Neural cell (in vitro differentiated cells): ENCODE results near the gene ZNF276. TPM values are rescaled to one million over a fixed set of nuclear protein-coding genes. Genes with fewer than 3 reads are reported as not detected.
A peak's percentile ranks its signal among the peaks of the same experiment; 100 is the strongest.

ENCODE experiments used
- H2AFZ ChIP-seq: fragments of 200-600, 300-800 bp; sonication (generic), shearing (Covaris generic); 2 replicates; pipeline ENCODE4 v1.6.0; 2014; ENCODE audit warnings: low read depth, mild to moderate bottlenecking, antibody characterized with exemption, low read length, moderate library complexity
- H3F3A ChIP-seq: fragments of 200-600 bp; shearing (Covaris generic); 2 replicates; pipeline ENCODE4 v1.6.1; 2016; ENCODE audit warnings: mild to moderate bottlenecking, moderate library complexity, mixed read lengths, antibody characterized with exemption, low read length; ENCODE audit not compliant: insufficient read depth, poor library complexity, severe bottlenecking
- H3K27ac ChIP-seq: fragments of 200-600, 300-800 bp; sonication (generic), shearing (Covaris generic); 2 replicates; pipeline ENCODE4 v1.5.1; 2014; ENCODE audit warnings: mild to moderate bottlenecking, low read length, moderate library complexity
- H3K27me3 ChIP-seq: fragments of 300-800, 200-600 bp; sonication (generic), shearing (Covaris generic); 2 replicates; pipeline ENCODE4 v1.6.0; 2014; ENCODE audit warnings: mild to moderate bottlenecking, low read depth, low read length, moderate library complexity; ENCODE audit not compliant: insufficient read depth
- H3K36me3 ChIP-seq: fragments of 300-800, 200-600 bp; sonication (generic), shearing (Covaris generic); 2 replicates; pipeline ENCODE4 v1.5.1; 2014; ENCODE audit warnings: mild to moderate bottlenecking, antibody characterized with exemption, low read length, moderate library complexity; ENCODE audit not compliant: insufficient read depth
- H3K4me2 ChIP-seq: fragments of 300-800, 200-600 bp; sonication (generic), shearing (Covaris generic); 2 replicates; pipeline ENCODE4 v1.6.0; 2014; ENCODE audit warnings: mild to moderate bottlenecking, low read length
- H3K4me3 ChIP-seq: fragments of 300-800, 200-600 bp; sonication (generic), shearing (Covaris generic); 2 replicates; pipeline ENCODE4 v1.5.1; 2014; ENCODE audit warnings: mild to moderate bottlenecking, low read length, moderate library complexity
- H3K79me2 ChIP-seq: fragments of 200-600 bp; shearing (Covaris generic); replicated peaks from 2 replicates; pipeline ENCODE4 v1.6.0; 2014; ENCODE audit warnings: mild to moderate bottlenecking, low read length, moderate library complexity; ENCODE audit not compliant: insufficient read depth
- H3K9ac ChIP-seq: fragments of 300-800, 200-600 bp; sonication (generic), shearing (Covaris generic); 2 replicates; pipeline ENCODE4 v1.6.1; 2016; ENCODE audit warnings: mild to moderate bottlenecking, low read length, mixed read lengths
- H3K9me2 ChIP-seq: fragments of 200-600 bp; shearing (Covaris generic); 2 replicates; pipeline ENCODE4 v1.6.1; 2016; ENCODE audit warnings: mild to moderate bottlenecking, low read length, mixed read lengths; ENCODE audit not compliant: insufficient read depth
- H3K9me3 ChIP-seq: fragments of 200-600, 300-800 bp; sonication (generic), shearing (Covaris generic); 2 replicates; pipeline ENCODE4 v1.6.1; 2016; ENCODE audit warnings: mild to moderate bottlenecking, mixed run types, low read length, moderate library complexity, mixed read lengths
- H4K20me1 ChIP-seq: fragments of 200-600 bp; shearing (Covaris generic); 2 replicates; pipeline ENCODE4 v1.6.1; 2016; ENCODE audit warnings: mild to moderate bottlenecking, mixed run types; ENCODE audit not compliant: insufficient read depth
- EP300 ChIP-seq: fragments of 450-650 bp; conservative IDR thresholded peaks from 2 replicates; pipeline ENCODE4 v1.6.1; 2014; ENCODE audit warnings: antibody characterized with exemption, mild to moderate bottlenecking, moderate library complexity; ENCODE audit not compliant: poor library complexity, severe bottlenecking
- EZH2 ChIP-seq: fragments of 200-600, 300-800 bp; shearing (Covaris generic), sonication (generic); IDR thresholded peaks from 2 replicates; pipeline ENCODE4 v1.6.1; 2014; ENCODE audit warnings: antibody characterized with exemption, low read length, borderline replicate concordance, mild to moderate bottlenecking; ENCODE audit not compliant: insufficient read depth, poor library complexity, severe bottlenecking
- MXI1 ChIP-seq: fragments of 450-650 bp; conservative IDR thresholded peaks from 2 replicates; pipeline ENCODE4 v1.6.1; 2014; ENCODE audit warnings: antibody characterized with exemption, mild to moderate bottlenecking; ENCODE audit not compliant: poor library complexity, severe bottlenecking
- POLR2AphosphoS5 ChIP-seq: IDR thresholded peaks from 2 replicates; pipeline ENCODE4 v1.6.1; 2012
- RAD21 ChIP-seq: fragments of 450-650 bp; conservative IDR thresholded peaks from 2 replicates; pipeline ENCODE4 v1.6.1; 2014; ENCODE audit warnings: antibody characterized with exemption, mild to moderate bottlenecking, moderate library complexity
- SMC3 ChIP-seq: fragments of 450-650 bp; conservative IDR thresholded peaks from 2 replicates; pipeline ENCODE4 v1.6.1; 2014; ENCODE audit warnings: antibody characterized with exemption, mild to moderate bottlenecking, moderate library complexity; ENCODE audit not compliant: poor library complexity
- TAF1 ChIP-seq: IDR thresholded peaks from 2 replicates; pipeline ENCODE4 v1.6.1; 2012; ENCODE audit warnings: low read depth
- polyA plus RNA-seq: library from polyadenylated mRNA; depleted of rRNA; stranded (reverse); fragments of >200 nt; gene quantifications from 2 replicates; pipeline ENCODE4 v1.2.3, GENCODE V29; 2014
- TF ChIP-seq, protein P1 (sequence below): IDR thresholded peaks from 2 replicates; pipeline ENCODE4 v1.6.1; 2012; ENCODE audit warnings: borderline replicate concordance
- TF ChIP-seq, protein P2 (sequence below): fragments of 450-650 bp; IDR thresholded peaks from 2 replicates; pipeline ENCODE4 v1.5.1; 2014; ENCODE audit warnings: antibody characterized with exemption, mild to moderate bottlenecking, moderate library complexity; ENCODE audit not compliant: poor library complexity, severe bottlenecking

ZNF276 gene
- polyA plus RNA-seq, 1 donor from 2014 or later: 35.4 TPM

DNA sequence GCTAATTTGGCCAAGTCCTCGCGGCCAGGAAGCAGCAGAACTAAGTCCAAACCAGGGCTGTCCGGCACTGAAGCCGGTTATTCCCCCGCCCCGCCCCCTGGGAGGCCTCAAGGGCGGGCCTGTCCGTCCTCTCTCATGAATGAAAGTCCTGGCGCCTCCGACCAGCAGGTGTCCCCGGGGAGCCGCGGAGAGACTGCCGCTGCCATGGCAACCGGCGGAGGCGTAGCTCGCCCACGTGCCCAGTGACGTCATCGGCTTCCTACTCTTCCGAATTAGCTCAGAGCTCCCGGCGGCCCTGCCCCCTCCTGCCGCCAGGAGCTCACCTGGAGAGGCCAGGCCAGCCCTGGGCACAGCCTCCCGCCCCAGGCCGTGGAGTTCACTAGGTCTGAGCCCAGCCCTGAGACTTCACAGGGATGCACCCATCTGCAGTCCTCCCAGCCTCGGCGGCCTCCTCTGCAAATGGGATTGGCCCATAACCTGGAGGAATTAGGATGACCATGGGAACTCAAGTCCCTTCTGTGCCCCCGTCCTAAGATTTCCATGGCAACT lies 21.2 kb upstream of the ZNF276 start:
- H3F3A ChIP-seq: no peaks in the 10 kb centered on the region
- no peaks in the 10 kb centered on the region for H3K79me2 ChIP-seq
- H2AFZ ChIP-seq: no peak overlapping the region
- peak overlapping the region; percentile 77 for H3K4me2 ChIP-seq
- H4K20me1 ChIP-seq: no peaks in the 10 kb centered on the region
- H3K9ac ChIP-seq: peak overlapping the region; percentile 91
- no peaks in the 10 kb centered on the region for H3K9me2 ChIP-seq
- peak overlapping the region; percentile 88 for H3K27ac ChIP-seq
- no peaks in the 10 kb centered on the region for H3K9me3 ChIP-seq
- H3K36me3 ChIP-seq: no peaks in the 10 kb centered on the region
- TF ChIP-seq, protein P1, sequence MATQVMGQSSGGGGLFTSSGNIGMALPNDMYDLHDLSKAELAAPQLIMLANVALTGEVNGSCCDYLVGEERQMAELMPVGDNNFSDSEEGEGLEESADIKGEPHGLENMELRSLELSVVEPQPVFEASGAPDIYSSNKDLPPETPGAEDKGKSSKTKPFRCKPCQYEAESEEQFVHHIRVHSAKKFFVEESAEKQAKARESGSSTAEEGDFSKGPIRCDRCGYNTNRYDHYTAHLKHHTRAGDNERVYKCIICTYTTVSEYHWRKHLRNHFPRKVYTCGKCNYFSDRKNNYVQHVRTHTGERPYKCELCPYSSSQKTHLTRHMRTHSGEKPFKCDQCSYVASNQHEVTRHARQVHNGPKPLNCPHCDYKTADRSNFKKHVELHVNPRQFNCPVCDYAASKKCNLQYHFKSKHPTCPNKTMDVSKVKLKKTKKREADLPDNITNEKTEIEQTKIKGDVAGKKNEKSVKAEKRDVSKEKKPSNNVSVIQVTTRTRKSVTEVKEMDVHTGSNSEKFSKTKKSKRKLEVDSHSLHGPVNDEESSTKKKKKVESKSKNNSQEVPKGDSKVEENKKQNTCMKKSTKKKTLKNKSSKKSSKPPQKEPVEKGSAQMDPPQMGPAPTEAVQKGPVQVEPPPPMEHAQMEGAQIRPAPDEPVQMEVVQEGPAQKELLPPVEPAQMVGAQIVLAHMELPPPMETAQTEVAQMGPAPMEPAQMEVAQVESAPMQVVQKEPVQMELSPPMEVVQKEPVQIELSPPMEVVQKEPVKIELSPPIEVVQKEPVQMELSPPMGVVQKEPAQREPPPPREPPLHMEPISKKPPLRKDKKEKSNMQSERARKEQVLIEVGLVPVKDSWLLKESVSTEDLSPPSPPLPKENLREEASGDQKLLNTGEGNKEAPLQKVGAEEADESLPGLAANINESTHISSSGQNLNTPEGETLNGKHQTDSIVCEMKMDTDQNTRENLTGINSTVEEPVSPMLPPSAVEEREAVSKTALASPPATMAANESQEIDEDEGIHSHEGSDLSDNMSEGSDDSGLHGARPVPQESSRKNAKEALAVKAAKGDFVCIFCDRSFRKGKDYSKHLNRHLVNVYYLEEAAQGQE: no peak
- TF ChIP-seq RAD21: peak; percentile 62
- TF ChIP-seq EZH2: no peak
- TF ChIP-seq SMC3: peak; percentile 71
- peak; percentile 57 for TF ChIP-seq EP300
- TF ChIP-seq, protein P2, sequence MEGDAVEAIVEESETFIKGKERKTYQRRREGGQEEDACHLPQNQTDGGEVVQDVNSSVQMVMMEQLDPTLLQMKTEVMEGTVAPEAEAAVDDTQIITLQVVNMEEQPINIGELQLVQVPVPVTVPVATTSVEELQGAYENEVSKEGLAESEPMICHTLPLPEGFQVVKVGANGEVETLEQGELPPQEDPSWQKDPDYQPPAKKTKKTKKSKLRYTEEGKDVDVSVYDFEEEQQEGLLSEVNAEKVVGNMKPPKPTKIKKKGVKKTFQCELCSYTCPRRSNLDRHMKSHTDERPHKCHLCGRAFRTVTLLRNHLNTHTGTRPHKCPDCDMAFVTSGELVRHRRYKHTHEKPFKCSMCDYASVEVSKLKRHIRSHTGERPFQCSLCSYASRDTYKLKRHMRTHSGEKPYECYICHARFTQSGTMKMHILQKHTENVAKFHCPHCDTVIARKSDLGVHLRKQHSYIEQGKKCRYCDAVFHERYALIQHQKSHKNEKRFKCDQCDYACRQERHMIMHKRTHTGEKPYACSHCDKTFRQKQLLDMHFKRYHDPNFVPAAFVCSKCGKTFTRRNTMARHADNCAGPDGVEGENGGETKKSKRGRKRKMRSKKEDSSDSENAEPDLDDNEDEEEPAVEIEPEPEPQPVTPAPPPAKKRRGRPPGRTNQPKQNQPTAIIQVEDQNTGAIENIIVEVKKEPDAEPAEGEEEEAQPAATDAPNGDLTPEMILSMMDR: peak; percentile 77
- peak; percentile 82 for TF ChIP-seq POLR2AphosphoS5
- no peak for TF ChIP-seq TAF1
- peak; percentile 39 for TF ChIP-seq MXI1
- no peaks in the 10 kb centered on the region for H3K27me3 ChIP-seq
- peak overlapping the region; percentile 96 for H3K4me3 ChIP-seq

DNA sequence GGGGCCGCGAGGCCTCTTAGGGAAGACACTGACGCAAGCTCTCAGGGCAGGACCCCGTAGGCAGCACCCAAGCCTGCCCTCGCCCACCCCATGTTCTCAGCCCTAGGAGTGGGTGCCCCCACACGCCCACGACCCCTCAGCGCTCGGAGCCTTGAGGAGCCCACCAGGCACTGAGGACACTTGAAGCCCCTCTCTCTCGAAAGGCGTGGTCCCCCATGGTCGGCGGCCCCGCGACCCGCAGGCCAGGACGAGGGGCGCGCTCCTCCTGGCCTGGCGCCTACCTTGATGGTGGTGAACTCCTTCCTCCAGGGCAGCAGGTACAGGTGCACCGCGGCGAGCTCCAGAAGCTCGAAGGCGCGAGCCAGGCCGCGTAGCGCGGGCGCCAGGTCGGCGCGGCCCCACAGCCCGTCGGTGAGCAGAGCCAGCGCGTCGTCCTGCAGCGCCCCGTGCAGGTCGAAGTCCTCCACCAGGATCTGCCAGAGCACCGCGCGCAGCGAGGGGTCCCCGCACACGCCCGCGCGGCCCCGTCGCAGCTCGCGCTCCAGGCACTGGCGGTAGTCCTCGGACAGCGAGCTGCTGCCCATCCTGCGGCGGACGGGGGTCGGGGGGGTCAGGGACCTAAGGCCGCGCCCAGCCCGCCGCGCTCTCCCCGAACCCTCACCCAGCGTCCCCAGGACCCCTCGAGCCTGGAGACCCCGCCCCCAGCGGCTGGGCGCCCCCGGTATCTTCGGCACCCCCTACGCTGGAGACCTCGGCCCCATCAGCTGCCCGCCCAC lies 20.5 kb upstream of the ZNF276 start:
- Histone ChIP-seq H3K4me2 (peak overlapping the region; percentile 77), H3K9ac (peak overlapping the region; percentile 91), H4K20me1 (no peaks in the 10 kb centered on the region), H3K4me3 (peak overlapping the region; percentile 96), H3K9me2 (no peaks in the 10 kb centered on the region), H2AFZ (peak overlapping the region; percentile 45), H3K27ac (peak overlapping the region; percentile 88), H3K9me3 (no peaks in the 10 kb centered on the region), H3F3A (no peaks in the 10 kb centered on the region), H3K79me2 (no peaks in the 10 kb centered on the region), H3K27me3 (no peaks in the 10 kb centered on the region), H3K36me3 (no peaks in the 10 kb centered on the region)
- TF ChIP-seq, protein P2: peak; percentile 66
- TF ChIP-seq POLR2AphosphoS5: no peak
- no peak for TF ChIP-seq EP300
- TF ChIP-seq MXI1: peak; percentile 17
- TF ChIP-seq, protein P1: peak; percentile 5
- peak; percentile 56 for TF ChIP-seq RAD21
